KBM-7 (cell line): ENCODE data around the gene MAPK8IP2.
A peak's percentile ranks its signal among the peaks of the same experiment; 100 is the strongest.

Experiments used
- DNase-seq: peaks from one replicate; pipeline ENCODE4 v3.0.0-alpha.2; 2015
- in situ Hi-C: fragments of 300-500 bp; cut with MboI; formaldehyde crosslinking; loops from 2 replicates; pipeline ENCODE4 v1.14.3; 2020; ENCODE audit warnings: low sequenced_read_pairs, low pct_unique_long_range_greater_than_20kb, mixed read lengths

Gene MAPK8IP2

DNA sequence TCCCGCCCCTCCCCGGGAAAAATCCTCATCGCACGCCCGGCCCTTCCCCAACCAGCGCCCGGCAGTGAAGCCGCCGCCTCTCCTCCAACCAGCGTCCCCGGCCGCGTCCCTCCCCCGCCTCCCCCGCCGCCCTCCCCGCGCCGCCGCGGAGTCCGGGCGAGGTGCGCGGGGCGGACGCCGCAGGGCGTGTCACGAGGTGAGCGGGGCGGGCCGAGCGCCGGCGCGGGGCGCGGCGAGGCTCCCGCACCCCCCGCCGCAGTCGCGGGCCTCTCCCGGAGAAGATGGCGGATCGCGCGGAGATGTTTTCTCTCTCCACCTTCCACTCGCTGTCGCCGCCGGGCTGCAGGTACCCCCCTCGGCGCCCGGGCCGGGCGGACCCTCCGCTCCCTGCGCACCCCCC lies at the start of gene MAPK8IP2:
MAPK8IP2 (plus strand) TSS at position 256 of the 400 bp plus-strand sequence; CDS start at position 282, 26 bp downstream.
- in situ Hi-C loops = no loop called here
- no peak for DNase-seq

GRCh38 chr22:50551160-50551752 lies 49.3 kb upstream of the MAPK8IP2 start:
- DNase-seq = no peak
- in situ Hi-C loops = no loop called here

- in situ Hi-C loops = no loop called here
Measured at GRCh38 chr22:50553310-50553709, 47.3 kb upstream of the MAPK8IP2 start.

DNA sequence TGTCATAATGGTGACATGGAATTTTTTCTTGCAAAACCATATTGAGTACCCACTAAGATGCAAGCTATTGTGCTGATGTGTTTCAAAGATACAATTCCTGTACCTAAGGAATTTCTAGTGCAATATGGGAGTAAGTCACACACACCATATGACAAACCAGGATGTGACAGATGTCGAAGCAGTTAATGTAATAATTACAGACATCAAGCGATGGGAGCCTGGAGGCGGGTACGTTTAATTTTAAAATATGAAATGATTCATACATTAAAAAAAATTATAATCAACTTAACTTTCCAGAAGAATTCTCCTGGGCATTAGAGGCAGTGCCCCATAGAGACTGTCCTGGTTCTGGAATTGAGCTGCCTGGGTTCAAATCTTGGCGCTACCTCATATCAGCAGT lies 43.9 kb upstream of the MAPK8IP2 start:
- DNase-seq = no peak
- in situ Hi-C loops = no loop called here

More at GRCh38 chr22:50553310-50553709, 47.3 kb upstream of the MAPK8IP2 start:
- no peak for DNase-seq

DNA sequence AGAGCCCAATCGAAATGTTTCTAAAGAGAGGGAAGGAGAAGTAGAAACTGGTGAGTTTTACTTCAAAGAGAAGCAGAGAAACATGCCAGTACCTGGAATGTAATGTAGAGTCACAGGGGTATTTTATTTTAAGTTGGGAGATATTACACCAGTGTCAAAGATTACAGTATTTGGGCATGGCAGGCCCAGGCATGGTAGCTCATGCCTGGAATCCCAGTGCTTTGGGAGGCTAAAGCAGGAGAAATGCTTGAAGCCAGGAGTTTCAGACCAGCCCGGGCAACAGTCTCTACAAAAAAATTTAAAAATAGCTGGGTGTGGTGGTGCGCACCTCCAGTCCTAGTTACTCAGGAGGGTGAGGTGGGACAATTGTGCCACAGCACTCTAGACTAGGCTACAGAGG lies 40.6 kb upstream of the MAPK8IP2 start:
- DNase-seq = no peak
- in situ Hi-C loops = no loop called here

- in situ Hi-C loops = no loop called here
- no peak for DNase-seq
Measured at GRCh38 chr22:50561401-50562358, 38.9 kb upstream of the MAPK8IP2 start.

- peak; percentile 97 for DNase-seq
- in situ Hi-C loops = no loop called here
Measured at GRCh38 chr22:50562523-50563412, 37.8 kb upstream of the MAPK8IP2 start, which contains the start of gene SYCE3. TSS of gene SYCE3 (minus strand) at chr22:50562919. CDS start at chr22:50556405, 6,514 bp downstream.

DNA sequence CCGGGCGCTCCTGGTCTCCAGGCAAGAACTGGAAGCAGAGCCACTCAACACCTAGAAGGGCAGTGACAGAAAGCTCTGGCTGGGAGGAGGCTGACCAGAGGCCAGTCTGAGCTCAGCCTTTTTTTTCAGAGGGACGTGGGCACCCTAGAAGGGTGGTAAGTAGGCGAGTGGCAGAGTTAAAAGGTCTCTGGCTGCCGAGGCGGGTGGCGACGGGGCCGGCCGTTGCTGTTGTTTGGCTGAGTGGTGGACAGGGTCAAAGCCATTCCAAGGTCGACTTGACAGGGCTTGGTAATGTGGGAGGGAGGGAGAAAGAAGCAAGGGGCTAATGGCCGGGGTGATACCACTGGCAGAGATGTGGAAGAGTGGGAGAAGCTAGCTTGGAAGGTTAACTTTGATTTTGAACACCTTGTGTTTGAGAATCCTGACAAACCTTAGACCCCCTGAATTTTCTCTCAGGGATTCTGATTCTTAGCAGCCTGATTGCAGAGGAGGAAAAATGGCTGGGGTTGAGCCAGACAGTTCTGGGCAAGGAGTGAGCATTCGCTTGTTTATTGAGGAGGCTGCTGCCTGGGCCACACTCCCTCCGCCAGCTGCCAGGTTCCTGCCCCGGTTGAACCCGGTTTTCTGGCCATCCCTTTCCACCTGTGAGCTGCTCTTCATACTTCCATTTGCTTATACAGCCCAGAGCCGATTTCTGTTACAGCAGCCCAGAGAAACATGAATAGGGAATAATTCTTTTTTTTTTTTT lies 37.0 kb upstream of the MAPK8IP2 start:
- no peak for DNase-seq
- in situ Hi-C loops = no loop called here

GRCh38 chr22:50564289-50564688 lies 36.3 kb upstream of the MAPK8IP2 start:
- in situ Hi-C loops = no loop called here
- DNase-seq = no peak

GRCh38 chr22:50567721-50568252 lies 32.8 kb upstream of the MAPK8IP2 start:
- in situ Hi-C loops = no loop called here
- DNase-seq = no peak

DNA sequence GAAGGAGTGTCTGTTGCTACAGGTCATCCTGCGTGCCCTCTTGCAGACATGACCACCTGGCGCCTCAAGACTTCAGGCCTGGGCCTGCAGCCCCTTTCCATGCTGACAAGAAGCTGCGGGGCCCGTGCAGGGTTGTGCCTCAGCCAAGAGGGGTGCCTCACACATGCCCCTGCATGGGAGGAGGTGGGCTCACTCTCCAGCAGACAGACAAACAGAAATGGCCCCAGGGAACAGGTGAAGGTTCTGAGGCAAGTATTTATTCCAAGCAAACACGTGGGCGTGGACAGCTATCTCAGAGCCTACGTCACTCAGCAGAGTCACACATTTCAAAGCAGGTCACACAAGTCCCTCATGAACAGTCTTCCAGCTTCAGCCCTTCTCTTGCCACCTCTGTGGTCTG lies 32.0 kb upstream of the MAPK8IP2 start:
- in situ Hi-C loops = no loop called here
- no peak for DNase-seq

DNA sequence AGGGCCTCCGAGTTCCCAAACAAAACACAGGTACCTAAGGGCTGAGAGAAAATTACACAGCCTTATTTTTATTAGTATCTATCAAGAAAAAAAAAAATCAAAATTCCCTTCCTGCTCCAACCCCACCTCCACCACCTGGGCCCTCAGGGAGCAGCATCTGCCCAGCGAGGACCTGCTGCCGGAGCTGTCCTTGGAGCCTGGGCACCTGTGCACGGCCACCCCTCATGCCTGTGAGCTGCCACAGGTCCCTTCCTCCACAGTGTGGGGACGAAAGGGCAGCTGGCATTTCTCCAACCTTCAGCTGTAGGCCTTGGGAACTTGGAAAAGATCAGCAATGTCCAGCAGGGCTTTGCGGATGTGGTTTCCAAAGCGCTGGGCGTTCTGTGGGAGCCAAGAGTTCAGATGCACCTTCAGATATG lies 31.5 kb upstream of the MAPK8IP2 start:
- no peak for DNase-seq
- in situ Hi-C loops = no loop called here

GRCh38 chr22:50569896-50570535 lies 30.6 kb upstream of the MAPK8IP2 start:
- DNase-seq = no peak
- in situ Hi-C loops = no loop called here

- in situ Hi-C loops = no loop called here
- no peak for DNase-seq
Measured at GRCh38 chr22:50570861-50571260, 29.7 kb upstream of the MAPK8IP2 start.

DNA sequence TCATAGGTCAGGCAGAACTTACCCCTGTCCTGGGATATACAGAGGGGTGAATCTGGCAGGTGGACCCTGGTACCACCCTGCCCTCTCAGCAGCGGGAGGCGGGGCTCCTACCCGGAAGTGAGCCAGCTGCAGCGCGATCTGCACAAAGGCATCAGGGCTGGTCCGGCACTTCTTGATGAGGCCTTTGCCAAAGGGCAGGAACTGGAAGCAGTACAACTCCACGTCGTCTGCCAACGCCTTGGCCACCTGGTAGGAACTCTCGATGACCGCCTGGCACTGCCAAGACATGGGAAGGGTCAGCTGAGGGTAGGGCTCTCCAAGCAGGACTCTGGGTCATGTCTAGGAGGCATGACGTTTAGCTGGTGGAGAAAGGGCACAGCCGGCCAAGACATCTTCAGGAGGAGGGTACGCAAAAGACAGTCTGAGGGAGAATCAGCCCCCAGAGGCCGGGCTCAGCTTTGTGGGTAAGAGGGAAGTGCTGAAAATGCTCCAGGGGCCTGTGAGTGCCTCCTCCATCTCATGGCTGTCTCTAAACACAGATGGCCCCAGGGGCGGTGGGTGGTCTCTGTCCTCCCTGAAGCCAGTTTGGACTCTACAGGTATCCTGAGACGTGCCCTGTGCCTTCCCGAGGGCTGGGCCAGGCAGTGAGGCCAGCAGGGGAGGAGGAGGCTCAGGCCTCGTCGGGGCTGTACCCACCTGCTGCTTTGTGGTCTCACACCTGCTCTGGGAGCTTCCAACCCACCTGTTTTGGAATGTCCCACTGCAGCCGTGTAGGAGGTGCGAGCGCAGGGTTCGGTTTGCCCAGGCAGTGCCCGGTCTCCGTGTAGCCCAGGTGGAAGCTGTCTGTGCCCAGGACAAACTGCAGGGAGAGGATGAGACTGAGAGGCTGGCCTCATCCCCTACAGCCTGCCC lies 29.1 kb upstream of the MAPK8IP2 start:
- in situ Hi-C loops = no loop called here
- no peak for DNase-seq

DNA sequence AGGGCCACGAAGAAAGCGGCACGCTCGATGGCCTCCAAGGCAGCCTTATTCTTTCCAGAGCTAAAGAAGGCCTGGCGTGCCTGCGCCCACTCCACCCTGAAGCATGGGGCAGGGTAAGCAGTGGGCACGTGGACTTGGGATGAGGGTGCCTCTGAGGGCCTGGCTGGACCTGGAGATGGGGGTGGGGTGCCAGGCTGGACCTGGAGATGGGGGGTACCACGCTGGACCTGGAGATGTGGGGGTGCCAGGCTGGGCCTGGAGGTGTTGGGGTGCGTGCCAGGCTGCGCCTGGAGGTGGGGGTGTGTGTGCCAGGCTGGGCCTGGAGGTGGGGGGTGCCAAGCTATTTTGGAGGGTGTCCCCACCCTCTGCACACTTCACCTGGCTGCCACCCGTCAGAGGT lies 27.6 kb upstream of the MAPK8IP2 start:
- no peak for DNase-seq
- in situ Hi-C loops = no loop called here
